Hepatic stellate cell (primary cell): ENCODE results near the gene CDCP2.
"Not testable (repeated sequence)": the region's sequence is repeated elsewhere in the genome, so short reads cannot be mapped to it uniquely, and the experiment has no call there.

Source experiments
- DNase-seq: peaks from one replicate; pipeline ENCODE4 v3.0.0; 2011; ENCODE audit warnings: low spot score

Gene CDCP2

DNA sequence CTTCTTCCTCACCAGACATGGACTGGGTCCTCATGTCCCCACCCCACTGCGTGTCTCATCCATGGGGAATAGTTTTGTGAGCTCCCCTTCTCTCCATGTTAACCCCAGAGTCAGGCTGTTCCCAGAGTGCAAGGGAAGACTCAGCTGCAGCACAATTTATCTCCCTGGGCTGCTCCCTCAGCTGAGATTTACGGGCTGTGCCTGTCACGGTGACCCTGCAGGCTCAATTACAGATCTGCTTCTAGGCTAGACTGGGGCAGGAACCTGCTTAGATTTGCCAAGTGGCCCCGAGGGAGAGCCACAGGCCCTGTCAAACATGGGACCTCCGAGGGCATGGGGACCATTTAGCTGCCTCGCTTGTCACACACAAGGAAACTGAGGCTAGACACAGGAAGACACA lies 37.8 kb downstream of the CDCP2 start:
- no peak for DNase-seq

DNA sequence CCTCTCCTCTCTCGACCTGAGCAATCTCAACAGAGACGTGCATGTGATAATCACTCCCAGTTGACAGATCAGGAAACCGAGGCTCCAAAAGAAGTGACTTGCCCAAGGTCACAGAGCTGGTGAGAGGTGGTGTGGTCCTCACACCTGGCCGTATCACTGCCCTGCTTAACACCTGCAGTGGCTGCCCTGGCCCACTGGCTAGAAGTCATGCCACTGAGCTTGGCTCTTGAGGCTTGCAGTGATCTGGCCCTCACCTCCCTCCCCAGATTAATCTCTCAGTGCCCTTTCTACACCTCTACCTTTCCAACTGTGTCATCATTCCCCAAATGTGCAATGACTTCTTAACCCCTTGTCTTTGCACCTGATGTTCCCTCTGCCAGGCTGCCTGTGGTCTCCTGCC lies 38.8 kb downstream of the CDCP2 start:
- no peak for DNase-seq

DNA sequence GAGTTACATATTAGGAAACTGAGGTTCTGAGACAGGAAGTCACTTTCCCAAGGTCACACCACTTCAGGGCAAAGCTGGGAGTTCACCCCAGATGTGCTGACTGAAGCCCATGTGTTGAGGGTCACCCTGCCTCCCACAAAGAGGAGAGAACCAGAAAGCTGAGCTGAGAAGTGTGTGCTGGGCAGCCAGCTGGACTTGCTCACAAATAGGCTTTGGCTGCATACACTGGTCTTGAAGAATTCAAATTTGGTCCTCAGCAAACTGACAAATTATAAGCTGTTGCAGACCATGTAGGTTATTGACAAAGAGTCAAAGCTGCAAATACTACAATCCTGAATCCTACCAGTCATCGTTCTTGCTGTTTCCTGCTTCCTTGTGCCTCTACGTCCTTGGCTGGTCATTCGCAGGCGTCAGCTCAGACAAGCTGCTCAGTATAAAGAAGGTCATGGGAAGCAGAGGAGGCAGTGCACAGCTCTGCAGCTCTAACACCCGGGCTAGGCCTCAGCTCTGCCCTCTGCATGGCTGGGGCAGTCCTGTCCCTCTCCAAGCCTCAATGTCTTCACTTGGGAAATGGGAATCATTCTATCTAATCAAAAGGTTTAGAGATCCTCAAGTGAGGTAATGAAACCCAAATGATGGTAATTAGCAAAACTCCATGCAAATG lies 40.0 kb downstream of the CDCP2 start:
- DNase-seq, result no peak

DNA sequence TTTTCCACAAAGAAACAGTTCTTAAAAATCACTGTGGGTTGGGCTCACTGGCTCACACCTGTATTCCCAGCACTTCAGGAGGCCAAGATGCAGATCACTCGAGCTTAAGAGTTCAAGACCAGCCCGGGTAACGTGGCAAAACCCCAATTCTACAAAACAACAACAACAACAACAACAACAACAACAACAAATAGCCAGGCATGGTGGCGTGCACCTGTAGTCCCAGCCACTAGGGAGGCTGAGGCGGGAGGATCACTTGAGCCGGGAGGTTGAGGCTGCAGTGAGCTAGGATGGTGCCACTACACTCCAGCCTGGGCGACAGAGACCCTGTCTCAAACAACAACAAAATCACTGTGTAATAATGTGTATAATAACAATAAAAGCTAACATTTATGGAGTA lies 40.8 kb downstream of the CDCP2 start:
- no peak for DNase-seq

DNA sequence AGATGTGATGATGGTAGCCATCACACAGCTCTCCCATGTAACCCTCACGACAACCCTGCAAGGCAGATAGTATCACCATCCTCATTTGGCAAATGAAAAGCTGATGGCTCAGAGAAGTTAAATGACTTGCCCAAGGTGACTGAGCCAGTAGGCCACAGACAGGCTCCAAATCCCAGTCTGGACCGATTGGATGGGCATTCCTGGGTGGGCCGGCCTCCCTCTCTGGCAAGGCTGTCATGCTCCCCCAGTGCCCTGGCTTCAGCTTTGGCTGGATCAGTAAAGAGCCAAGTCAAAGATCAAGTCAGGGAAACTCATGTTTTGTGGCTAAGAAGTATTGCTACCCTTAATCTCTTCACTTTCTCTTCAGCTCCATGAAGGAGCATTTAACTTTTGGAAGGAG lies 41.2 kb downstream of the CDCP2 start:
- DNase-seq, result no peak

DNA sequence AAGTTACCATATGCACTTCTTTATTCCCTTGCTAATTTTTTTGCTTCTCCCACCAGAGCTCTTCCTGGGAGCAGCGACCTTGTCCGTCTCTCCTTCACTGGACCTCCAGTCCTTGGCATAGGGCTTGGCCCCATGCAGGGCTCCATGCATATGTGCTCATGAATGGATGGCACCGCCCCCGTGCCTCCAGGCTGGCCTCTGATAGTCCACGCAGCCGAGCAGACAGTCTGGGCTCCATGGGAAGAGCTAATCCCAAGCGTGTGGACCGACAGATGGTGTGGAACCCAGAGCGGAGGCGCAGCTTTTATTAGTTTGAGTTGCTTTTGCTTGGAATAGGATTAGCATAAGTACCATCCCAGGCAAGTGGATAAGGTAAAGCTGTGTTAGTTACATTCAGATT lies 41.8 kb downstream of the CDCP2 start:
- no peak for DNase-seq

DNA sequence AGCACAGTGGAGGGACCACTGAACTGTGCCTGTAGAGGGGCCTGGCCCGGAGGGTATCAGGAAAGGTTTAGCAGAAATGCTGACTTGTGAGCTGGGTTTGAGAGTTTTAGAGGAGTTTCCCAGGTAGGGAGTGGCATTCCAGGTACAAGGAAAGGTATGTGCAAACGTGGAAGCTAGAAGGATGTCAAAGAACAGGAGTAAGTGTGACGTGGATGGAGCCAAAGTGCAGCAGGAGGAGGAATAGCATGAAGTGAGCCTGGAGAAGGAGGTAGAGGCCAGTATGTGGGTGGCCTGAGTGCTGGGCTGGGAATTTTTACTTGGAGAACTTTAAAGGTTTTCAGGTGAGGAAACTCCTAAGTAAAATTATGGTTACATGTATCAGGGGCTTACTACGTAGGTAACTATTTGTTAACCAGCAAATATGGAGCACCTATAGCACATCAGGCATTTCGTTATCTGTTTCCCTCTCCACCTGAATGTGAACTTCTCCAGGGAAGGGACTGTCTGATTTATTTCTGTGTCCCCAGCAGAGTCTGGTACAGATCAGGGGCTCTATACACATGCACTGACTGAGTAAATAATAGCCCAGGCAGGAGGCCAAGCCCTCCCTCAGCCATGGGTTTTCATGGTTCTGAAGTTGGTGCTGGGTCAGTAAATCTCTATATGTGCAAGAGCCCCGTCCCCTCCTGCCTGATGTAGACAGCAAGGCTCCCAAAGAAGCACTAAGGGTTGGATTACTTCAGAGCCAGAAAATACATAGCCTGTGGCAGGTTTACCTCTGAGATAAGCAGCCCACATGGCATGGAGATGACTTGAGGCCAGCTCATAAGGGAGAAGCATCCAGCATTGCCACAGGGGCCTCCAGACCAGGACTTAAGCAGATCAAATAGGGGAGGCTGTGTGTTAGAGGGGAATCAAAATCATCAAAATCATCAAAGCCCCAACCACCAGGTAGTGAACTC lies 43.4 kb downstream of the CDCP2 start:
- no peak for DNase-seq

DNA sequence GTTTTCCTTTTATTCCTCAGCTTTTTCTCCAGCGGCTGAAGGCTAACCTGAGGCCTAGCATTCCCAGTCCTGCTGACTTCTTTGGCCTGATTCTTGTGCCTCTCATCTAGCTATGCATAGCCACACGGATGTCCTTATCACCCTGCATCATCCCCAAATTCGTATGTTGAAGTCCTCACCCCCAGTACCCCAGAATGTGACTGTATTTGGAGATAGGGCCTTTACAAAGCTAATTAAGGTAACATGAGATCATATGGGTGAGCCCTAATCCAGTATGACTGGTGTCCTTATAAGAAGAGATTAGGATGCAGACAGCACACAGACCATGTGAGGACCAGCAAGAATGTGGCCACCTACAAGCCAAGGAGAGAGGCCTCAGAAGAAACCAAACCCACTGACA lies 44.6 kb downstream of the CDCP2 start:
- DNase-seq, result no peak

DNA sequence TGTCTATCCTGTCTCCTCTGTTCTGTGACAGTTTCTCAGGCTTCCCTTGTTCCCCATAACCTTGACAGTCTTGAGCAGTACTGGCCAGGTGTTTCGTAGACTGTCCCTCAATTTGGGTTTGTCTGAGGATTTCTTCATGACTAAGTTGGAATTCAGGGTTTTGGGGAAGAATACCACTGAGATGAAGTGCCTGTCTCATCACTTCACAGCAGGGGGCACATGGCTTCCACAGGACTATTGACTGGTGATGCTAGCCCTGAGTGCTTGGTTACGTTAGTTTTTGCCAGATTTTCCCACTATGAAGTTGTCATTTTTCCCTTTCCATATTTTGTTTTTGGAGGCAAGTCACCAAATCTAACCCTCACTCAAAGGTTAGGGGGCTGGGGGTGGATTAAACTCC lies 45.7 kb downstream of the CDCP2 start:
- no peak for DNase-seq

DNA sequence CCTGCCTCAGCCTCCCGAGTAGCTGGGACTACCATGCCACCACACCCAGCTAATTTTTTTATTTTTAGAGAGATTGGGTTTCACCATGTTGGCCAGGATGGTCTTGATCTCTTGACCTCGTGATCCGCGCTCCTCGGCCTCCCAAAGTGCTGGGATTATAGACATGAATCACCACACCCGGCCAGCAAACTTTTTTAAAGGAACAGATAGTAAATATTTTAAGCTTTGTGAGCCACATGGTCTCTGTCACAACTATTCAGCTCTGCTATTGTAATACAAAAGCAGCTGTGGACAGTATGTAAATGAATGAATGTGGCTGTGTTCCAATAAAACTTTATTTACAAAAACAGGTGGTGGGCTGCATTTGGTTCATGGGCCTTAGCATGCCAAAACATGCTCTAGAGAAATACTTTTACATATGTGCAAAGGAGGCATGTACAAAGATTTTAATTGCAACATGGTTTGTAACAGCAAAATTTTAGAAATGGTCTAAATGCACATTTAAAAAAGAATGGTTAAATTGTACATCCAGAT lies 47.0 kb downstream of the CDCP2 start:
- no peak for DNase-seq

DNA sequence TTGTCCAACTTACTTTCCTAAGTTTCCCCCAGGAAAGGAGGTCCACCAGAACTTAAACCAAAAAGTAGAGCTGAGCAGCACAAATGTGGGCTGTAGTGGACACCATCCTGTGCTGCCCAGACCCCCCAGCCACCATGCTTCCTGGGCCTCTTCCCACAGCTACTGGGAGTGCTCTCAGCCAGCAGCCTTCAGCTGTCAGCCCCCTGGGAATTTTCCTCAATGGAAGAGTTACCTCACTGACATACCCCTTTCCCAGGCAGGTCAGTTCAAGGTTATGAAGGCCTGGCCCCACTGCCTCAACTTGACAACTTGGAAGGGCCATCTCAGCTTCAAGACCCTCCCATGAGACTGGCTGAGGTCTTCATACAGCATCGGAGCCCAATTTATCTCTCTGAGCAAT lies 47.7 kb downstream of the CDCP2 start:
- no peak for DNase-seq

DNA sequence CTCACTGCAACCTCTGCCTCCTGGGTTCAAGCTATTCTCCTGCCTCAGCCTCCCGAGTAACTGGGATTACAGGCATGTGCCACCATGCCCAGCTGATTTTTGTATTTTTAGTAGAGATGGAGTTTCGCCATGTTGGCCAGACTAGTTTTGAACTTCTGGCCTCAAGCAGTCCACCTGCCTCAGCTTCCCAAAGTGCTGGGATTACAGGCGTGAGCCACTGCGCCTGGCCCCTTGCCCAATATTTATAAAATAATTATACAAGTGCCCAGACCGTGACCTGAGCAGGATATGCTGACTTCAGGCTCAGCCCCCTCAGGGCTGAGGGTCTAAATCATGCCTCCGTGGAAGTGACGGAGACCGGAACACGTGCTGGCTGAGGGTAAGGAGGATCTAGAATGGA lies 48.2 kb downstream of the CDCP2 start:
- DNase-seq, result not testable (repeated sequence)

DNA sequence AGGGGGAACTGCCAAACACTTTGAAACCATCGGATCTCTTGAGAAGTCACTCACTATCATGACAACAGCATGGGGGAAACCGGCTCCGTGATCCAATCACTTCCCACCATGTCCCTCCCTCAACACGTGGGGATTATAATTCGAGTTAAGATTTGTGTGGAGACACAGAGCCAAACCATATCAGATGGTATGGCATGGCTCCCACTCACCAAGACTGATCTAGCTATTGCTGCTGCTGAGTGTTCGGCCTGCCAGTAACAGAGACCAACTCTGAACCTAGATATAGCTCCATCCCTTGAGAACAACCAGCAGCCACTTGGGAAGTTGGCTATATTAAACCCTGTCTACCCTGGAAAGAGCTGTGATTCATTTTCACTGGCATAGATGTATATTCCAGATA lies 49.4 kb downstream of the CDCP2 start:
- no peak for DNase-seq

DNA sequence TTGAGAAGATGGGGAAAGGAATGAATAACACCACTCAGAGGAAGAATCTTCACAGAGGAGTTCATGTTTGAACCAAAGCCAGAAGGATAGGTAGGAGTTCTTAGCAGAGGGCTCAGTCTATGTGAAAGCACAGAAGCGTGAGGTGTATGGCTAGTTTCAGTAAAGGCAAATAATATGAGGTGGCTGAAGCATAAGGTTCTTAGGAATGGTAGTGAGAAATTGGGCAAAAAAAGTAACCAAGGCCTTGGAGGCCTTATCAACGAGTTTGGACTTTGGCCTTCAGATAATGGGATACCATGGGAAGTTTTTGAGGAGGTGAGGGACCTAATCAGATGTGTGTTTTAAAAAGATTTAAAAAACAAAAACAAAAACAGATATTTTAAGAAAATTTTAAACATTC lies 52.3 kb downstream of the CDCP2 start:
- DNase-seq, result no peak

DNA sequence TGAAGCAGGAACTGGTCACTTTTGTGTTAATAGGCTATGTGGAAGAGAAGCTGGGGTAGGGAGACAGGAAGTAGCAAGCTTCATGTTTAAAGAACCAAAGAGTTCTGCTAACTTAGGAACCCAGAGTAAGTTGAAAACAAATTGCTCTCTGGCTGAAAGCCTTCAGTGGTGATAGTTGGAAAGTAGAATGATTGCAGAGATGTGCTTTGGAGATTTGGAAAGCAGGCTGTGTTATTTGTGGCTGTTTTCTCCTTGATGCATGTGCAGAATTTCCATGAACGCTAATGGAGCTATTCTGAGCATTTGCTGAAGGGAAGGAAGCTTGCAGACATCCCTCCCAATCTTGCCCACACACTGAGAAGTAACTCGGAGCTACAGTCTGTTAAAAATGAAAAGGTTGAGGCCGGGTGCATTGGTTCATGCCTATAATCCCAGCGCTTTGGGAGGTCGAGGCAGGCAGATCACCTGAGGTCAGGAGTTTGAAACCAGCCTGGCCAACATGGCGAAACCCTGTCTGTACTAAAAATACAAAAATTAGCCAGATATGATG lies 53.7 kb downstream of the CDCP2 start:
- DNase-seq, result no peak

DNA sequence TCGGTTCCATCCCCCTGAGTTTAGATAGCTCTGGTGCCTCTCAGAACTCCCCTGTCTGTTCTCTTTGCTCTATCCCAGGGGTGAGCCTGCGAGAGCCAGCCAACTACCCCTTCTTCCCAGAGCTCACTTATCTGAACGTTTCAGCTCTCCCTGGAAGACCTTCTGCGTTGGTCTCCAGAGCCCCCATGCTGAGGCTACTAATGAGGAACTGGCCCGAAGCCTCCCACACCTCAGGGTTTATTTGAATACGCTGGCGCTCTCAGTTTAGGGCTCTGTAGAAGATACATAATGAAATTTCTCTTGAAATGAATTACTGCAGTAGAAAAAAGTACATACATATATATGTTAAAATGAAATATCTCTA lies 55.9 kb downstream of the CDCP2 start:
- DNase-seq, result no peak

DNA sequence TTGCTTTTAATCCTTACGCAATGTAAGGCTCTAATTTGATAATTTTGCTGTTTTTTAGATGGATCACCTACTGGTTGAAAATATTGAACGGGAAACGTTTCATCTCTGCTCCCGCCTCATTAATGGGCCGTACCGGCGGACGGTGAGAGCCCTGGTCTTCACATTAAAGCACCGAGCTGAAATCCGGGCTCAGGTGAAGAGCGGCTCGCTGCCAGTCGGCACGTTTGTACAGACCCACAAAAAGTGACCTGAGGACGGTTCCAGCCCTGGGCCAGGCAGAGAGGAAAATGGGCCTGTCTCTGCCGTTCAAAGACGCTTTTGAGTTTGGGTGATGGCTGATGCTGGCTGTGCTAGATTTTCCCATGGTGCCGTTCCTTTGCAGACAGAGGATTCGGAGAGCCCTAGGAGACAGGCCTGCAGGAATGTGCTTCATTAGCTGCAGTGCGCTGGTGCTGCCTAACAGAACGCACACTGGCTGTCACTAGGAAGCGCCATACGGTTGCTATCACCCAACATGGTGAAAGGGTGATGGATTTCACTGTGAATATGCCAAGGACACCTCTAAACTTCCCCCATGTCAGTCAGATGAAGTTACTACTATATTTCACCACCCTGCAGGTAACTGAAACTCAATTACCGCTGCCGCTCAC lies 56.4 kb downstream of the CDCP2 start:
- DNase-seq, result no peak

DNA sequence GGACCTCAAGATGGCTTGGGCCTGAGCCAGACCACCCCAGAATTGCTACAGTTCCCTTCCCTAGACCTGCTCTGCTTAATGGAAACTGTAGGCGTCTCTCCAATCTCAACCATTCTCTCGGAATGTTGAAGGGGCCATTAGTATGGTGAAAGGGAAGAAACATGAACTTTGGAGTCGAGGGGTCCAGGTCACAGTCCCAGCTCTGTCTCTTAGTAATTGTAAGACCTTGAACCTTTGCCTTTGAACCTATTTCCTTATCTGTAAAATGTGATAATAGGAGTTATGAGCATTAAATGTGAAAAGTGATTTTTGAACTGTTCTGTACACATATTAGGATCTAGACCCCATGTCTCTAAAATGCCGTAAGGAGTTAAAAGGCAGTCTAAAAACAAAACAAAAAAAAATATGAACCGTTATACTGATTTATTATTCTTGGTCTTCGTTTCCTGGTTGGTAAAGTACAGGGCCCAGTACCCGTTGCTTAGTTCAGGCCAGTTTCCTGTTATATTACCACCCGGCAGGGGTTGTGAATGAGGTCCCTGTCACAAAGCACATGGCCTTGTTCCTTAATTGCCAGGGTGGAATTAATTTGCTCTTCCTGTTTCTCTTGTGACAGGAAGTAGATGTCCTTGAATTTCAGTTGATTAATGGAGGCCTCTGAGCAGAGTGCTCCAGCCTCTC lies 57.1 kb downstream of the CDCP2 start:
- no peak for DNase-seq

DNA sequence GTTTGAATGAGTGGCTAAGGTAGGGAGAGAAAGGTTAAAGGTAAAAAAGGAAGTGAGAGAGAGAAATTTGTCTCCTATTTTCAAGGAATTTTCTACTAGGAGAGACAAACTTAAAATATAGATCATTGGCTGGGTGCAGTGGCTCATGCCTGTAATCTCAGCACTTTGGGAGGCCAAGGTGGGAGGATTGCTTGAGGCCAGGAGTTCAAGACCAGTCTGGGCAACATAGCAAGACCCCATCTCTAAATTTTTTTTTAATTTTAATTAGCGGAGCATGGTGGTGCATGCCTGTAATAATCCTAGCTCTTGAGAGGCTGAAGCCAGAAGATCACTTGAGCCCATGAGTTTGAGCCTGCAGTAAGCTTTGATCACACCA lies 58.1 kb downstream of the CDCP2 start:
- DNase-seq, result not testable (repeated sequence)

DNA sequence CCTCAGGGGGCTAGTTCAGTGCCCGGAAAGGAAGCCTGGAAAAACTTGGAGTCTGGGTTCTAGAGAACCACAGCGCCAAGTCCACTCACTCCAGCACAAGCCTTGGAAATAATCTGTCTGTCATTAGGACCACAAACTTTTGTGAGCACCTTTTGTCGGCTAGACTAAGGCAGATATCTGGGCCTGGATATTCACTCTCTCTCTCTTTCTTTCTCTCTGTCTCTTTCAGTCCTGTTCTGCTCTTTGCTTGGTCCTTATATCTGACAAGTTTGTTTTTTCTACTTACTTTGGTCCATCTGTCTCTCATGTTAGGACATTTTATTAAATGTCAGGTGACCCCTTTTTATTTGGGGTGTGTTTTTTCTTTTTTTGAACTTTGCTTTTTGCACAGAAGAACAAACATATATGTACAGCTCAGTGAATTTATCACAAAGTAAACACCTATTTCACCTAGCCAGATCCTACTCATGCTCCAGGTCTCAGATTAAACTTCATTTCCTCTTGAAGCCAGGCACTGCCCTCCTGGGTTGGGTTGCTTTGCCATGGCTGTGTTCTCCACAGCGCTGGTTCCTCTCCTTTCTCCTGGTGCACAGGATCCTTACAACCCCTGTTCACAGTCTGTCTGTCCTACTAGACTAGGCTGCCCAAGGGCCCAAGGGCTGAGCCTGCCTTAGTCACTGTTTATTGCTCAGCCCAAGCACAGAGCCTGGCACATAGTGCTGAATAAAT lies 58.6 kb downstream of the CDCP2 start:
- DNase-seq, result no peak

DNA sequence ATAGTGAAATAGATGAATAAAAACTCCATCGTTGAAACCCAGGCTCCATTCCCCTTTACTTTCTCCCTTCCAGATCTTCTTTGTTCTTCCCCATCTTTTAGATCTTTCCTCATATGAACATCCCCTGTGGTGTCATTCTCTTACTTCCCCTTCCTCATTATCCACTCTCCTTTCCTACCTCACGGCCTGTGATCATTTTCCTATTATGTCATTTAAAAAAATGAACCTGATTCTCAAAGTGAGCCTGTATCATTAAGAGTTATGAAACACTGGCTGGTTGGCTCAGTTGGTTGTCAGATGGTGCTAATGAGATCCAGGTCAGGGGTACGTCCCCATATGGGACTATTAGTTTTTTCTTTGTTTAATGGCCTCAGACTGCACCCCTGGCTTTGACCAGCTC lies 61.1 kb downstream of the CDCP2 start:
- no peak for DNase-seq
